GM18951 (cell line): ENCODE measurements around the gene FOCAD.

Experiments
- POLR2A ChIP-seq: IDR thresholded peaks from 4 replicates; pipeline ENCODE4 v1.6.1; 2011; ENCODE audit warnings: mild to moderate bottlenecking; ENCODE audit not compliant: insufficient read length, insufficient read depth; ENCODE audit errors: extremely low read depth
- in situ Hi-C: fragments of 300-500 bp; cut with MboI; formaldehyde crosslinking; loops from one replicate; pipeline ENCODE4 v1.12.0; 2022; ENCODE audit warnings: low sequenced_read_pairs, mixed read lengths, inconsistent platforms; ENCODE audit not compliant: unreplicated experiment

The FOCAD gene

DNA sequence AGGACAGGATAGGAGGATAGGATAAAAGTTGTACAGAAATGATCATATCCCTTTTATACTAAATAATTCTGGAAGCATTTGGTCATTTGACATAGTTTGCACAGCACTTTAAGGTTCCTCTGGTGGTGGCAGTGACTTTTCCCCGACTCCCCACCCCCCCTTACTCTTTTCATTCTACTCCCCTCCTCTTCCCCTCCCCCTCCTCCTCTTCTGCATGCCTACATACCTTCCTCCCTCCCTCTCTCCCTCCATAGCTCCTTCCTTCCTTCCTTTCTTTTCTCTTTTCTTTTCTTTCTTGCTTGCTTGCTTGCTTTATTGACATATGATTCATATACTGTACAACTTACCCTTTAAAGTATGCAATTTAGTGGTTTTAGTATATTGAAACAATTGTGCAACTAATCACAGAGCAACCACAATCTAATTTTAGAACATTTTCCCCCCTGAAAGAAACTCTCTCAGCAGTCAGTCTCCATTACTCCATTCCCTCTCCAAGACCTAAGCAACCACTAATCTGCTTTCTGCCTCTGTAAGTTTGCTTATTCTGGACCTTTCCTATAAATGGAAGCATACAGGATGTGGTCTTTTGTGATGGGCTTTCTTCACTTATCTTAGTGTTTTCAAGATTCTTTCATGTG is 188.4 kb downstream of the FOCAD start:
- in situ Hi-C loops = no loop called here

DNA sequence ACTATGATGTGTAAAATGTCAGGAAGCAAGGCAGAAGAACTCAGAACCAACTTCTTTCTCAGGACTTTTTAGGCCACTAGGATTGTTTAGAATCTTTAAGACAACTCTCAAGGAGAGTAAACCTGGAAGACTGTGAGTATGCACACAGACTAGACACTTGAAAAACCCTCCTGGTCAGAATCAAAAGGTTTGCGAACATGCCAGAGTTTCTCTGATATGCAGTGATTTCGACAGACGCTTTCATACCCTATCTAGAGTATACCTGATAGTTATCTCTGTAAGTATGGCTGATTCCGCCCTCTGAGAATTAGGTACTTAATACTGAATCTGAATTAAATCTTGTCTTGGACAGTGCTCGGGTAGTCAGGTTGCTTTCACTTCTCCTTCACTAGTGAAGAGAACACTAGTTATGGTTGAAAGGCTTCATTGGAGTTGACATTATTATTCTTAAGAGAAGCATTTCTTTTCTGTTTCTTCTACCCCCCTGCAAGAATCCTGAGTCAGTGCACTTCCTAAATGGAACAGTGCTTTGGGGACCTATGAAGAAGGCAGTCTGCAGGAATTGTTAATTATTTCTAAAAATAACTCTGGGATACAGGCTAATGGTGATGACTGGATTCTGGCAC is 189.3 kb downstream of the FOCAD start:
- in situ Hi-C loops = no loop called here
- TF ChIP-seq POLR2A = no peak

More for the DNA sequence above, 188.4 kb downstream of the FOCAD start:
- TF ChIP-seq POLR2A = no peak

DNA sequence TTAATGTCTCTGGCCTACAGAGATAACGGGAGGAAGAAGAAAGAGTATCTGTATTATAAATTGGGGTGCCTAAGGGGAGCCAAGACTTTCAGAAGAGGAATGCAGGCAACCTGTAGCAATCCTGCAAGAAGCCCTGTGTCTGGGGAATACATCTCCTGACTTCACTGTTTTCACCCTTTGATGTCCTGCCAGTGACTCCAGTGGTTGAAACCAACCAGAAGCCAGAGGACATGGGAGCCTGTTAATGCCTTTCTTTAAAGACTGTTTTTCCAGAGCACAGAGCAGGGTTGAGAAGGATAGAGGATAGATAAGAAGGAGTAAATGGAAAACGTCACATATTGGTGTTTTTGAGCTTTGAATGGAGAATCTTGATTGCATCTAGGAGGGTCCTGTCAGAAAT is 196.2 kb downstream of the FOCAD start:
- no peak for TF ChIP-seq POLR2A
- in situ Hi-C loops = no loop called here

DNA sequence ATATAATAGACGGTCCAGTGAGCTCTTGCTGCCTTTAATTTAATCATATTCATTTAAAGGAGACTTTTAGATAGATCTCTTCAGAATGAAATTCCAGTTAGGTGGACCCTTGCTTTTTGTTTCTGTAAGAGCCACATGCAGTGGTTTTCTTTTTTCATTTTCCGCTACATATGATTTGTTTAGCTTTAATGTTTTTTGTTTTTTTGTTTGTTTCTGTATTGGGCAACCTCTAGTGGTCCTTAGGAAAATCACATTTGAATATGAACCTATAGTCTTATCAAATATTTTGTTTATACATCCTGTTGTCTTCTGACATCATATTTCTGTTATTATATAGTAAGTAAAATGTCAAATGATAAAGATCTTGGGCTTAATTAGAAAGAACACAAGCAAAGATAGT is 196.6 kb downstream of the FOCAD start:
- in situ Hi-C loops = no loop called here

DNA sequence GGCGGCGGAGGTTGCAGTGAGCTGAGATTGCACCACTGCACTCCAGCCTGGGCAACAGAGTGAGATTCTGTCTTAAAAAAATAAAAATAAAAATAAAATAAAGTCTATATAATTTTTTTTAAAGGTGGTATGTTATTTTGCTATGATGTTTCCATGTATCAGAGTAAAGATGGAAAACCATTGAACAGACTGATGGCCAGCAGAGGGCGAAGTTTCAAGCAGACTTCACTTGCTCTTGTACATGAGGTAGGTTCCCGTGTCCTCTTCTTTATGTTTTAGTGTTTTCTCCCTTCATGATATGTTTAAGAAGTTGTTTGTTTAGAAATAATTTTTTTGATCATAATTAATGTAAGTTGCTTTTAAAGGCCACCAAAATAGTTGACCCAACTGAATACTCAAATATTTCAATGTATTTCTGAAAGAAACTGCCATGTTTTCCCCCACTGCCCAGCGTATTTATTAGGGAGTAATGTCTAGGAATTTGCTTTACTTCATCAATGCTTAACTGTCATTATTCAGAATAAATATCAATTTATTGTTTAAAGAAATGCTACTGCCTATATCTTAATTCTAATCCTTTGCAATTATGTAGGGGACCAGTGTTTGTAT is 201.0 kb downstream of the FOCAD start:
- no peak for TF ChIP-seq POLR2A
- in situ Hi-C loops = no loop called here

More for the DNA sequence above, 196.6 kb downstream of the FOCAD start:
- no peak for TF ChIP-seq POLR2A

DNA sequence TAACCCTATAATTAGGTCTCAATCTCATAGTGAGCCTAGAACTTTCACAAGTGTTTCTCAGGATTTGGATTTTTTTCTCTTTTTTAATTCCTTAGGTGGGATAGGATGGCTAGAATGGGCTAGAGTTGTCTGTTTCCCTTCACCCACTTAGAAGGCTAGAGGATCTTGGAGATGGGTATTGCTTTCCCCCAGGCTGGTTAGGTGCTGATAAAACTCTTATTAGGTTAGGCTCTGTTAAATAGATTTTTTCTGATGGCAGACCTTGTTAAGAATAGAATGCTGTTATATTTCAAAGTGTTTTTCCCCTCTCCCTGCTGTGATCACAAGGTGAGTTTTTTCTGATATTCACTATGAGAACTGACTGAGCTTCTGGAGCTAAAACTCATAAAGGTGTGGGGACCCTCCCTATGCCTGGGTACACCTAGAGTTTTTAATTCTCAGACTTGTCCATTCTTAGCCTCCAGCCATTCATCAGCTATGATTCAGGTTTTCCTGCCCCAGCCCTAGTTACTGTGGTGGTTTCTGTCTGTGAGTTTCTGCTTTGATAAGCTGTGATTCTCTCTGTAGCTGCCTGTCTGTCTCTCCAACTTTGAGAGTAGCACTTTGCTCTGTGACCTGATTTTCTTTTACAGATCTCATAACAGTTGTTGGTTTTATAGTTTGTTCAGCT is 215.0 kb downstream of the FOCAD start:
- in situ Hi-C loops = no loop called here
- TF ChIP-seq POLR2A = no peak

DNA sequence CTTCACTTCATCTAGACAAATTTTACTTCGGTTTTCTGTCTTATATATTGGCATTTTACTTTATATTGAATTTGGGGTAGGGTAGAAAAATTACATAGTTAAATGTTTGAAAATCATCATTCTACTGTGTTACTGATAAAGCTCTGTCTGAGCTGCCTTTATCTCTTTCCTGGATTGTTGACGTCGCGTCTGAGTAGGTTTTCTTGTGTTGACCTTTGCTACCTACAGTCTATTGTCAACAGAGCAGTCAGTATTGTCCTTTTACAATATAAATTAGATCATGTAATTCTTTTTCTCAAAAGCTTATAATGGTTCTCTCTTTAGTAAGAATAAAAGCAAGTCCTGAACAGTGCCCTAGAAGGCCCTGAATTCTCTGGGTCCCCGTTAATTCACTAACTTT is 219.2 kb downstream of the FOCAD start:
- TF ChIP-seq POLR2A = no peak
- in situ Hi-C loops = no loop called here

DNA sequence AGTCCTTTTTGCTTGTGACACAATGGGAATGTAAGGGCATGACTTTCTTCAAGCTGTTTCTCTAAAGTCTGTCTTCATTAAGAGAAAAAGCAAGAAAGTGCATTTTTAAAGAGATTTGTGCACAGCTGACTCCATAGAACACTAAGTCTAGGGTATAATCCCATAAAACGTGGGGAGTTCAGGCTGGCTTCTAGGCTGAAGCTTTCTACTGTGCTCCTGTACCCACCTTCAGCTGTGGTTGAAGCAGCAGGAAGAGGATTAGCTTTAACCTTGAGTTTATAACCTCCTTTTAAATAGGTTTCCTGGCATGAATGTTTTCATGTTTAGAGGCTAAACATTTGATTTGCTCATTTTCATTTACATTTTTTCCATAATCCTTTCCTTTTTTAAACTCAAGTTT is 220.9 kb downstream of the FOCAD start:
- in situ Hi-C loops = no loop called here

DNA sequence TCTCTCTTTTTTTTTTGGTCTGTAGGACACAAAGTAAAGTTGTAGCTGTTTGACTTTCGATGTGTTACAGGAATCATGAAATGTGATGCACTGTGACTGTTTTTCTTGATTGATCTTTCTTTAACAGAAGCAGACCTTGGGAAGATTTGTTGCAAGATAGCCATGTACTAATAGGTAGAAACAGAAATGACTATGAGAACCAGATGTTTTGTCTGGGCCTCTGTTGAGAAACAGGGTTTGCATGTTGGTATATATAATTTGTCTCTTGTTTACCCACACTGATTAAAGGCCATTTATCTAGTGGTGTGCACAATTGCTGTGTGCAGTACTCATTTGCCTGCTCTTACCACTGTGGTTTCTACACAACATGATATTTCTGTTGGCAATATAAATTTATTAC is 222.3 kb downstream of the FOCAD start:
- no peak for TF ChIP-seq POLR2A
- in situ Hi-C loops = no loop called here

More for the DNA sequence above, 220.9 kb downstream of the FOCAD start:
- no peak for TF ChIP-seq POLR2A

DNA sequence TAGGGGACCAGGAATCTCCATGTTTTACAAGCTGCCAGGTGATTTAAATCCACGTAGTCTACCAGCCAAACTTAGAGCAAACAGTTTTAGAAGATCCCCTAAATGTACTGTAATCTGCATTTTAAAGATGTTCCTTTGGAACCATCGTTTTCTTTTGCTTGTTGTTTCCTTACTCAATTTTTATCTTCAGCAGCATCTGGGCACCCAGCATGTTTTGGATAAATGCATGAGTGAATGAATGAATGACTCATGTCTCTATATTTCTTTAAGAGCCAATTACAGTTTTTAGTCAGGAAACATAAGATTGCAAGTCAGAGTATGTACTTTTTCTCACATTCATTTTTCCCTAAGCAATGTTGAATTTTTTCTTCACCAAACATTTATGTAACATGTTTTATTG is 224.4 kb downstream of the FOCAD start:
- in situ Hi-C loops = no loop called here
- no peak for TF ChIP-seq POLR2A

DNA sequence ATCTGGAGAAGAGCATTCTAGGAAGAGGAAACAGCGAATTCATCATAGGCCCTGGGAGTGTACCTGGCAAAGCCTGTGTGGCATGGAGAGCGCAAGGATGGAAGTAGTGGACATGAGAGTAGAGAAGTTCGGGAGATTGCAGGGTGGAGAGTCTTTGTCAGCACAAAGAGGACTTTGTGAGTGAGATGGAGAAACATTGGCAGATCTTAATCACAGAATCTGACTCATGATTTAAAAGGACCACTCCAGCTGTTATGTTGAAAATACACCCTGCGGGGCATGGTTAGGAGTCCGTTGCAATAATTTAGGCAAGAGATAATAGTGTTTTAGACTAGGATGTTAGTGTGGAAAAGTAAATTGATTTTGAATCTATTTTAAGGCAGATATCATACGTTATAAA is 230.5 kb downstream of the FOCAD start:
- TF ChIP-seq POLR2A = no peak
- in situ Hi-C loops = no loop called here

DNA sequence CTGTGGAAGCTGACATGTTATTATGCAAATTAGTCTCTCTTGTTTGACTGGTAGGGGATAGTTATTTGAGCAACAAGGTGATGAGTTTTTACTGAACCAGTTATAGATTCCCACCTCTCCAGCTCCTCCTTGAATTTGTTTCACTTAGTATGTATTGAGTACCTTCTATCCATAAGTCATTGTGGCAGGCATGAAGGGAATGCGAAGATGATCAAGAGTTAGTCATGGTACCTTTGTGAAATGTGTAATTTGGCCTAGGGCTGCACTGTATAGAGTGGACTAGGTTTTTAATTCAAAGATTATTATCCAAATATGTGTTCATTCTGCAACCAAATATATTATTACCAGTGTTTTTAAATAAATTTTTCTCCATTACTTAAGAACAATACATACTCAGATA is 237.3 kb downstream of the FOCAD start:
- TF ChIP-seq POLR2A = no peak
- in situ Hi-C loops = no loop called here

DNA sequence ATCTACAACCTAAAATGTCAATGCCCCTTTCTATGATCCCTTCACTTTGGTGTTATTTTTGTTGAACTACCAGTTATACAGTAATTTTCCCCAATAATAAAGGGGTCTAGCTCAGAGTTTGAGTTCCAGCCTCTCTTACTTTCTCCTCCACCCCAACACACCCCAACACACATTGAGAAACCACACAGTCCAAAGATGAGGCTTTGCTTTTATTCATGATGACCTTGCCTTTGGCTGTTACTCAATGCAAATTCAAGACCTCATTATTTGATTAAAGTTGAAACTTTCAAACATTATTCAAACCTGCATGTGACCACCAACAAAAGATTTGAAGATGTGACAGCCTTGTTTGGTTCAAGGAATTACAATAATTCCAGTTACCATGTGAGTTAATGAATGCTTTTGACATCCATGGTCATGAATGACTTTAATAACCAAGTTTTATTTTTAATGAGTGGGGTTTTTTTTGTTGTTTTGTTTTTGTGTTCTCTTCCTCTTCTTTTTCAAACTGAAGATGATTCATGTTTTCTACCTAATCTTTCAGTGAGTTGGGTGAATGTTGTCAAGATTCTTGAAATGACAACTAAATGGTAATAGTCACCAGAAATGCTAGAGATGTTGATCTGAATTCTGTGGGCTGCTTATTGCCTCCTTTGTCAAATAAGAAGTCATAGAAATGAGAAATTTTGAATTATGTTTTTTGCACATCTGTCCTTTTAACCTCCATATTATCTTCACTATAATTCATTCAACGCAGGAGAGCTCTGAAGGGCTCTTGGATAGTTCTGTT is 241.4 kb downstream of the FOCAD start:
- in situ Hi-C loops = no loop called here
- no peak for TF ChIP-seq POLR2A

DNA sequence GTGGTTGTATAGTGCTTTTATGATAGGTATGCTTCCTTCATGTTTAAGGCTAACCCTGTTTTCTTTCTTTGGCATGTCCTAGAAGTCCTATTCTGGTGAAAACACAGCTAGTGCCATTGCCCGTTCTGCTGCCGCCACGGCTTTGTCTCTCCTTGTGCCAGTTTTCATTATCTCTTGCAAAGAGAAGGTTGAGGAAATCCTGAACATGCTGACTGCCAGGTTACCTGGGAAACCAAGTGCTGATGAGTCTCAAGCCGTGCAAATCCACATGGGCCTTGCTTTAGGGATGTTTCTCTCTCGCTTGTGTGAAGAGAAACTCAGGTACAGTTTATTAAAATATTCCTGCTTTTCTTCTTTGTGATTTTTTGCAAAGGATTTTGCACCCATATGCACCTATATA is 245.2 kb downstream of the FOCAD start:
- no peak for TF ChIP-seq POLR2A
- in situ Hi-C loops = no loop called here
